Neutrophil (primary cell): Measurements from ENCODE around the gene CHN2.

ENCODE experiments used
- H3K27ac ChIP-seq: fragments of 200-600 bp; sonication (generic); 2 replicates; pipeline ENCODE4 v1.5.1; 2016; ENCODE audit warnings: mild to moderate bottlenecking, moderate library complexity
- H3K27me3 ChIP-seq: fragments of 200-600 bp; sonication (generic); 2 replicates; pipeline ENCODE4 v1.6.0; 2016; ENCODE audit warnings: mild to moderate bottlenecking
- H3K36me3 ChIP-seq: fragments of 200-600 bp; sonication (generic); 2 replicates; pipeline ENCODE4 v1.5.1; 2017
- H3K4me1 ChIP-seq, 2 experiments: fragments of 200-600 bp in 1 of 2; sonication (generic) in 1 of 2; 1 replicate in 1 of 2; 2 replicates in 1 of 2; pipeline versions ENCODE4 v1.5.1 to v1.6.1; 2013 to 2016; ENCODE audit warnings: low read depth in 1 of 2, low read length in 1 of 2, mild to moderate bottlenecking in 1 of 2, moderate library complexity in 1 of 2; ENCODE audit not compliant: control insufficient read depth in 1 of 2, insufficient read depth in 1 of 2
- H3K4me3 ChIP-seq, 2 experiments: fragments of 200-600 bp in 1 of 2; sonication (generic) in 1 of 2; 1 replicate in 1 of 2; 2 replicates in 1 of 2; pipeline ENCODE4 v1.5.1; 2013 to 2016; ENCODE audit warnings: low read depth in 1 of 2, low read length in 1 of 2, mild to moderate bottlenecking in 1 of 2, moderate library complexity in 1 of 2
- H3K9me3 ChIP-seq: fragments of 200-600 bp; sonication (generic); 2 replicates; pipeline ENCODE4 v1.5.1; 2016
- TF ChIP-seq, protein P1 (sequence below): fragments of 200-600 bp; sonication (generic); IDR thresholded peaks from 2 replicates; pipeline ENCODE4 v1.5.1; 2016; ENCODE audit warnings: antibody characterized with exemption

CHN2 gene

DNA sequence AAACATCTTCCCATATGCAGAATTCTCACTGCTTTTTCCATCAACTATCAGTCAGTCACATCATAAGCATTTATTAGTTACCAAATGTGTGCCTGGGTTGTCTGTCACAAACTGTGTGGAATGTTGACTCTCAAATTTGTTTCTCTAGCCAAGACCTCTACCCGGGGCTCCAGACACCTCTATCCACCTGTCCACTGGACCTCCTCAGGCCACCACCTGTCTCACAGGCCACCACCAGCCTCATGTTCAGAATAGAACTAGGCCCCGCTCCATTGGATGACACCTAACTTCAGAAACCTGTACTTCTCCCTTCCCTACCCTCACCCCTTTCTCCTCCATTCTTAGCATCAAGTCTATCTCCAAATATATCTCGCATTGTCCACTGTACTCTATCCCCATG lies 176.9 kb downstream of the CHN2 start:
- no peak overlapping the region for H3K4me3 ChIP-seq

DNA sequence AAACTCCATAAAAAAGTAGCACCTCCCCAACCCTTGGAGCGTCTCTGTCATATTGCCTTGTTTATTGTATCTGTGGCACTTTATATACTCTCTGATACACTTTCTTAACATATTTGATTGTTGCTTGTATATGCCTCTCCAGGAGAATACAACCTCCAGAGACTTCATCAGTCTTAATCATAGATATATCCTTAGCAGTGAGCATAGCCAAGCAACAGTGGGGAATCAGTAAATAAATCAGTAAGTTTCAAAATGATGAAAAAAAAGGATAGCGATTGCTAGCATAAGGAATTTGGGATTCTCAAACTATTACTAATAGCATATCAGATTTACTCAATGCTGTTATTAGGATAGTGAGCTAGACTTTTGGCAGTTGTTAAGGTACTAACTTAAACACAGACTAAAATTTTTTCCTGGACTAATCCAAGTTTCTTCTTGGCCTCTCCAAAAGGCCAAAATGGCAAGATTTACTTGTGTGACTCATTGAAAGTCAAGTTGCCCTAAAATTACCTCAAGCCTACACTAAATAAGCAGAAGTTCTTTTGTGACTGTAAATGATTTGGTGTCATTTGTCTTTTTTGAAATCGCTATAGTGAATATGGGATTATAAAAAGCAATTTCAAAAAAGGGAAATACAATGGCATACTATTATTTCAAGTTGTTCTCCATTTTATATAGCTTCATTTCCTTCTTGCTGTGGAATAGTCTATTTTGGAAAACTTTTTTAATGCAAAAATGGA lies 177.9 kb downstream of the CHN2 start:
- Histone ChIP-seq H3K27me3 (no peaks in the 10 kb centered on the region), H3K27ac (no peak overlapping the region), H3K36me3 (no peaks in the 10 kb centered on the region), H3K4me3 (no peak overlapping the region), H3K4me1 (no peaks in the 10 kb centered on the region), H3K9me3 (no peaks in the 10 kb centered on the region)
- TF ChIP-seq, protein P1, sequence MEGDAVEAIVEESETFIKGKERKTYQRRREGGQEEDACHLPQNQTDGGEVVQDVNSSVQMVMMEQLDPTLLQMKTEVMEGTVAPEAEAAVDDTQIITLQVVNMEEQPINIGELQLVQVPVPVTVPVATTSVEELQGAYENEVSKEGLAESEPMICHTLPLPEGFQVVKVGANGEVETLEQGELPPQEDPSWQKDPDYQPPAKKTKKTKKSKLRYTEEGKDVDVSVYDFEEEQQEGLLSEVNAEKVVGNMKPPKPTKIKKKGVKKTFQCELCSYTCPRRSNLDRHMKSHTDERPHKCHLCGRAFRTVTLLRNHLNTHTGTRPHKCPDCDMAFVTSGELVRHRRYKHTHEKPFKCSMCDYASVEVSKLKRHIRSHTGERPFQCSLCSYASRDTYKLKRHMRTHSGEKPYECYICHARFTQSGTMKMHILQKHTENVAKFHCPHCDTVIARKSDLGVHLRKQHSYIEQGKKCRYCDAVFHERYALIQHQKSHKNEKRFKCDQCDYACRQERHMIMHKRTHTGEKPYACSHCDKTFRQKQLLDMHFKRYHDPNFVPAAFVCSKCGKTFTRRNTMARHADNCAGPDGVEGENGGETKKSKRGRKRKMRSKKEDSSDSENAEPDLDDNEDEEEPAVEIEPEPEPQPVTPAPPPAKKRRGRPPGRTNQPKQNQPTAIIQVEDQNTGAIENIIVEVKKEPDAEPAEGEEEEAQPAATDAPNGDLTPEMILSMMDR = no peak

More for the DNA sequence above, 176.9 kb downstream of the CHN2 start:
- H3K27ac ChIP-seq = no peak overlapping the region
- TF ChIP-seq, protein P1 = no peak
- no peaks in the 10 kb centered on the region for H3K36me3 ChIP-seq
- no peaks in the 10 kb centered on the region for H3K9me3 ChIP-seq
- H3K4me1 ChIP-seq = no peaks in the 10 kb centered on the region
- no peaks in the 10 kb centered on the region for H3K27me3 ChIP-seq

DNA sequence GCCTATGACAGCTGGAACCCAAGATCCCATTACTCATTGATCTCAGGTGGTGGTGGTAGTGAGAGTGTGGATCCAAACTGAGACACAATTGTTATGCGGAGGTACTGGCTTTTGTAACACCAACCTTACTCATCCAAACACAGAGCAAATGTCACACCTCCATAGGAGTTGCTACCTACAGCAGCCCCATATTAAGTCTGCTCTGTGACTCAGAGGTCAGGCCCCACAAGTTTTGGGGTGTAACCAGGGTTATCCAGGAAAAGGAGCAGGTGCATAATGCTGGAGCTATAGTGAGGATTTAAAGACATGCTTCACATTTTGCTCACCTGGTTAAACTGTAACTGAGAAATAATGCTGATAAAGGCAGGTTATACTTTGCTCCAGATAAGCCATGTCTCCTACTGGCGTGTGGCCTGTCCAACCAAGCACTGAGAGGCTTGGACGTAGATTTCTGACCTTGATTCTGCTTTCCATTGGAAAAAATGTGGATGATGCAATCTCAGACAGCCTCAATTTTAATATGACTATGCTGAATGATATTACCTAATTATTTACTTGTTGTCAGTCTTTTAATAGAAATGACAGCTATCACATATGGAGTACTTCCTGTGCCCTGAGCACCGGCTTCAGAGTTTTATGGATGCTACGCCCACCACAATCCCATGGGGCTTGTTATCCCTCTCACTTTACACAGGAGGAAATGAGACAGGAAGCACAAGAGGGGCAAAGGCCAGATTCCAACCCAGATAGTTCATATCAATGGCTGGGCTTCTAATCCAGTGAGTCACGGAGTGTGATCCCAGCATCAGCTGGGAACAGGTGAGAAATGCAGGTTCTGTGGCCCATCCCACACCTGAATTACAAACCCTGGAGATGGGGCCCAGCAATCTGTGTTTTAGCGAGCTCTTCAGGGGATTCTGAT lies 181.3 kb downstream of the CHN2 start:
- TF ChIP-seq, protein P1 = no peak
- no peak overlapping the region for H3K4me3 ChIP-seq
- H3K9me3 ChIP-seq = no peaks in the 10 kb centered on the region
- no peaks in the 10 kb centered on the region for H3K27me3 ChIP-seq
- peaks cover 0 to 2% of the 10 kb centered on the region in 2 experiments for H3K4me1 ChIP-seq
- H3K36me3 ChIP-seq = no peaks in the 10 kb centered on the region
- H3K27ac ChIP-seq = no peak overlapping the region

DNA sequence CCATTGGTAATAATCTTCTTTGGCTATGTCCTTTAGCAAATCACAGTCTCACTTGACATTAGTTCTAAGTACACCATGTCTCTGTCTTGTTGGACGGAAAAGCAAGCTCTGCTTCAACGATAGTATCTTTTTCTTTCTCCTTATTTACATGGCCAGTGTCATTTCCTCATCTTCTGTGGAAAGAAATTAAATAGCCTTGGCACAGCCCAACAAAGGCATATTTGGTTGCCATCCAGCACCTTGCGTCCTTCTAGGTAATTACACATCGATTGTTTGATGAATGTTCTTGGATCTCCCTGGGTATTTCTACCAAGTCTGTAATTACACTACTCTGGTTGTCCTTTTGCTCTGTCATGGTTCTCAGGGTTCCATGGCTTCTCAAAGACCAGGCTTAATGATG lies 183.1 kb downstream of the CHN2 start:
- Histone ChIP-seq H3K4me3 (no peak overlapping the region), H3K4me1 (peaks cover 17 to 21% of the 10 kb centered on the region in 2 experiments), H3K27ac (no peak overlapping the region), H3K36me3 (no peaks in the 10 kb centered on the region), H3K9me3 (no peaks in the 10 kb centered on the region), H3K27me3 (no peaks in the 10 kb centered on the region)
- TF ChIP-seq, protein P1 = no peak

DNA sequence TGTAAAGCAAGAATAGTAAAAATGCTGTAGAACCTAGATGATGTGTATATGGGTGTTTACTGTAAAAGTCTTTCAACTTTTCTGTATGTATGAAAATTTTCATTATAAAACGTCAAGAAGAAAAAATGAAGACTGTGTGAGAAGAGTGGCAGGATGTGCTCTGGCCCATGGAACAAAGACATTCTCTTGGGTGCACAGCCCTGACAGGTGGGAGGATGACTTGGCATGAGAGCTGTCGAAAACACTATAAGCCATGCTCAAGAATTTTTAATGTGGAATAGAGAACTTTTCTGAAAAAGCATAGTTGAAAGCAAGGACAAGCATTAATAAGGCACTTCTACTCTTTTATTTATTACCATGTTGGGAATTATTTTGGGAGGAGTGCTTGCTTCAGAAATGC lies 185.0 kb downstream of the CHN2 start:
- peaks cover 20 to 26% of the 10 kb centered on the region in 2 experiments for H3K4me1 ChIP-seq
- H3K27ac ChIP-seq = no peak overlapping the region
- H3K9me3 ChIP-seq = no peaks in the 10 kb centered on the region
- H3K36me3 ChIP-seq = no peaks in the 10 kb centered on the region
- no peak overlapping the region for H3K4me3 ChIP-seq
- TF ChIP-seq, protein P1 = no peak
- no peaks in the 10 kb centered on the region for H3K27me3 ChIP-seq
